Hypothalamus (tissue), 51 donors: ENCODE measurements around the gene KLHL26.
"Not testable (repeated sequence)": the region's sequence is repeated elsewhere in the genome, so short reads cannot be mapped to it uniquely, and the experiment has no call there.

Experiments
- DNase-seq, 51 donors: peaks; one replicate each; lab custom pipeline; 2025; lab: John Stamatoyannopoulos, UW

Gene KLHL26

GRCh38 chr19:18636969-18637629 lies at the start of gene KLHL26:
TSS of gene KLHL26 (plus strand) at chr19:18637028. CDS start at chr19:18637055, 27 bp downstream.
- DNase-seq = no peak

- no peak for DNase-seq
Measured at GRCh38 chr19:18587561-18587960, 49.3 kb upstream of the KLHL26 start.

GRCh38 chr19:18587962-18588610 lies 48.7 kb upstream of the KLHL26 start:
- DNase-seq = no peak

GRCh38 chr19:18588611-18589379 lies 48.0 kb upstream of the KLHL26 start, which contains the start of gene REX1BD:
TSS of gene REX1BD (plus strand) at chr19:18588798. CDS start at chr19:18588802, 4 bp downstream.
- DNase-seq = peak; percentile 23 to 88 (median 69)

GRCh38 chr19:18589380-18590272 lies 47.2 kb upstream of the KLHL26 start:
- peak in 26 of 51 donors; percentile 10 to 67 (median 33) for DNase-seq

- peak in 48 of 51 donors; percentile 13 to 89 (median 68) for DNase-seq
Measured at GRCh38 chr19:18590273-18591272, 46.3 kb upstream of the KLHL26 start.

- DNase-seq = no peak
Measured at GRCh38 chr19:18591735-18592385, 45.0 kb upstream of the KLHL26 start.

GRCh38 chr19:18592732-18593131 lies 44.1 kb upstream of the KLHL26 start:
- DNase-seq = not testable (repeated sequence)

GRCh38 chr19:18593367-18594095 lies 43.3 kb upstream of the KLHL26 start:
- peak in 2 of 51 donors; percentile 5 to 6 for DNase-seq

GRCh38 chr19:18594096-18594823 lies 42.6 kb upstream of the KLHL26 start:
- DNase-seq = peak in 37 of 51 donors; percentile 7 to 70 (median 40)

GRCh38 chr19:18594824-18595373 lies 41.9 kb upstream of the KLHL26 start:
- no peak for DNase-seq

- no peak for DNase-seq
Measured at GRCh38 chr19:18595475-18595874, 41.4 kb upstream of the KLHL26 start.

GRCh38 chr19:18596752-18597157 lies 40.1 kb upstream of the KLHL26 start:
- peak in 3 of 51 donors; percentile 8 to 19 (median 16) for DNase-seq

- DNase-seq = no peak
Measured at GRCh38 chr19:18597809-18598660, 38.8 kb upstream of the KLHL26 start.

GRCh38 chr19:18599485-18599884 lies 37.3 kb upstream of the KLHL26 start:
- DNase-seq = no peak
